ENCODE results near the gene CFAP65. TPM values are rescaled to one million over a fixed set of nuclear protein-coding genes. Genes with fewer than 3 reads are reported as not detected.

Gene CFAP65
- total RNA-seq (2022; extraction: Qiagen RNA extraction; ENCODE audit: low read depth): 0.14 to 0.21 TPM (median 0.18 TPM) in 4 of 5 replicates, not detected in the other

GRCh38 chr2:219041252-219041651, at the start of gene CFAP65:
TSS of gene CFAP65 (minus strand) at chr2:219041516. CDS start at chr2:219039048, 2,468 bp downstream.

GRCh38 chr2:219060821-219061791, 19.8 kb upstream of the CFAP65 start, which contains the start of gene IHH:
TSS of gene IHH (minus strand) at chr2:219060921. CDS start at chr2:219060467, 454 bp downstream.

GRCh38 chr2:218993345-218994315, 47.7 kb downstream of the CFAP65 start, which contains the start of gene CRYBA2:
TSS of gene CRYBA2 (minus strand) at chr2:218993422. CDS start at chr2:218993176, 246 bp downstream.

GRCh38 chr2:218985021-218985324, 56.3 kb downstream of the CFAP65 start, which contains the start of gene FEV:
TSS of gene FEV (minus strand) at chr2:218985184. CDS start at chr2:218985075, 109 bp downstream.

GRCh38 chr2:218959141-218959731, 82.1 kb downstream of the CFAP65 start, which contains the start of gene CDK5R2:
TSS of gene CDK5R2 (plus strand) at chr2:218959666. CDS start at chr2:218959821, 155 bp downstream.

Other genes with a start within 250 kb of the CFAP65 start
- gene PRKAG3, start 209.7 kb downstream of the CFAP65 start, total RNA-seq (2022; extraction: Qiagen RNA extraction; ENCODE audit: low read depth): not detected in 5 replicates
- gene WNT6, start 181.7 kb downstream of the CFAP65 start, total RNA-seq (2022; extraction: Qiagen RNA extraction; ENCODE audit: low read depth): 0.14 to 0.36 TPM (median 0.26 TPM) in 5 replicates
- gene WNT10A, start 160.7 kb downstream of the CFAP65 start, total RNA-seq (2022; extraction: Qiagen RNA extraction; ENCODE audit: low read depth): 0.07 to 0.23 TPM in 2 of 5 replicates, not detected in the others
- 3.2 to 6.1 TPM (median 5.3 TPM) in 5 replicates for gene CDK5R2, start 81.8 kb downstream of the CFAP65 start, total RNA-seq (2022; extraction: Qiagen RNA extraction; ENCODE audit: low read depth)
- not detected in 5 replicates for gene FEV, start 56.3 kb downstream of the CFAP65 start, total RNA-seq (2022; extraction: Qiagen RNA extraction; ENCODE audit: low read depth)
- not detected in 5 replicates for gene CRYBA2, start 48.1 kb downstream of the CFAP65 start, total RNA-seq (2022; extraction: Qiagen RNA extraction; ENCODE audit: low read depth)
- 0.13 to 0.45 TPM (median 0.31 TPM) in 5 replicates for gene IHH, start 19.4 kb upstream of the CFAP65 start, total RNA-seq (2022; extraction: Qiagen RNA extraction; ENCODE audit: low read depth)
- 14.9 to 20.3 TPM (median 16.4 TPM) in 5 replicates for gene NHEJ1, start 119.3 kb upstream of the CFAP65 start, total RNA-seq (2022; extraction: Qiagen RNA extraction; ENCODE audit: low read depth)
- 0.39 to 1.6 TPM (median 0.51 TPM) in 5 replicates for gene SLC23A3, start 128.5 kb upstream of the CFAP65 start, total RNA-seq (2022; extraction: Qiagen RNA extraction; ENCODE audit: low read depth)
- 37.6 to 45.1 TPM (median 44.4 TPM) in 5 replicates for gene CNPPD1, start 135.4 kb upstream of the CFAP65 start, total RNA-seq (2022; extraction: Qiagen RNA extraction; ENCODE audit: low read depth)
- gene RETREG2, start 136.8 kb upstream of the CFAP65 start, total RNA-seq (2022; extraction: Qiagen RNA extraction; ENCODE audit: low read depth): 55.8 to 83.6 TPM (median 80.0 TPM) in 5 replicates
- gene ZFAND2B, start 165.3 kb upstream of the CFAP65 start, total RNA-seq (2022; extraction: Qiagen RNA extraction; ENCODE audit: low read depth): 16.4 to 22.1 TPM (median 21.8 TPM) in 5 replicates
- 19.6 to 34.4 TPM (median 31.2 TPM) in 5 replicates for gene ABCB6, start 177.4 kb upstream of the CFAP65 start, total RNA-seq (2022; extraction: Qiagen RNA extraction; ENCODE audit: low read depth)
- gene ATG9A, start 188.1 kb upstream of the CFAP65 start, total RNA-seq (2022; extraction: Qiagen RNA extraction; ENCODE audit: low read depth): 38.5 to 47.2 TPM (median 43.3 TPM) in 5 replicates
- gene ANKZF1, start 188.3 kb upstream of the CFAP65 start, total RNA-seq (2022; extraction: Qiagen RNA extraction; ENCODE audit: low read depth): 12.4 to 16.6 TPM (median 16.2 TPM) in 5 replicates
- 5.0 to 6.7 TPM (median 6.3 TPM) in 5 replicates for gene GLB1L, start 203.9 kb upstream of the CFAP65 start, total RNA-seq (2022; extraction: Qiagen RNA extraction; ENCODE audit: low read depth)
- gene STK16, start 204.0 kb upstream of the CFAP65 start, total RNA-seq (2022; extraction: Qiagen RNA extraction; ENCODE audit: low read depth): 26.4 to 32.1 TPM (median 29.5 TPM) in 5 replicates
- gene TUBA4B, start 211.7 kb upstream of the CFAP65 start, total RNA-seq (2022; extraction: Qiagen RNA extraction; ENCODE audit: low read depth): 0.13 to 0.34 TPM (median 0.19 TPM) in 3 of 5 replicates, not detected in the others
- 273 to 385 TPM (median 299 TPM) in 5 replicates for gene TUBA4A, start 212.4 kb upstream of the CFAP65 start, total RNA-seq (2022; extraction: Qiagen RNA extraction; ENCODE audit: low read depth)
- gene DNAJB2, start 237.8 kb upstream of the CFAP65 start, total RNA-seq (2022; extraction: Qiagen RNA extraction; ENCODE audit: low read depth): 30.0 to 40.2 TPM (median 38.3 TPM) in 5 replicates

Measured in A549 treated with GW870086 at 1 μM for 4 hours (cell line).